SKM-1 (cell line): ENCODE measurements around the gene APRT.
A peak's percentile ranks its signal among the peaks of the same experiment; 100 is the strongest.

Experiments
- DNase-seq: peaks from one replicate; lab custom pipeline; 2025; ENCODE audit not compliant: unreplicated experiment; lab: John Stamatoyannopoulos, UW

APRT gene, protein sequence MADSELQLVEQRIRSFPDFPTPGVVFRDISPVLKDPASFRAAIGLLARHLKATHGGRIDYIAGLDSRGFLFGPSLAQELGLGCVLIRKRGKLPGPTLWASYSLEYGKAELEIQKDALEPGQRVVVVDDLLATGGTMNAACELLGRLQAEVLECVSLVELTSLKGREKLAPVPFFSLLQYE

DNA sequence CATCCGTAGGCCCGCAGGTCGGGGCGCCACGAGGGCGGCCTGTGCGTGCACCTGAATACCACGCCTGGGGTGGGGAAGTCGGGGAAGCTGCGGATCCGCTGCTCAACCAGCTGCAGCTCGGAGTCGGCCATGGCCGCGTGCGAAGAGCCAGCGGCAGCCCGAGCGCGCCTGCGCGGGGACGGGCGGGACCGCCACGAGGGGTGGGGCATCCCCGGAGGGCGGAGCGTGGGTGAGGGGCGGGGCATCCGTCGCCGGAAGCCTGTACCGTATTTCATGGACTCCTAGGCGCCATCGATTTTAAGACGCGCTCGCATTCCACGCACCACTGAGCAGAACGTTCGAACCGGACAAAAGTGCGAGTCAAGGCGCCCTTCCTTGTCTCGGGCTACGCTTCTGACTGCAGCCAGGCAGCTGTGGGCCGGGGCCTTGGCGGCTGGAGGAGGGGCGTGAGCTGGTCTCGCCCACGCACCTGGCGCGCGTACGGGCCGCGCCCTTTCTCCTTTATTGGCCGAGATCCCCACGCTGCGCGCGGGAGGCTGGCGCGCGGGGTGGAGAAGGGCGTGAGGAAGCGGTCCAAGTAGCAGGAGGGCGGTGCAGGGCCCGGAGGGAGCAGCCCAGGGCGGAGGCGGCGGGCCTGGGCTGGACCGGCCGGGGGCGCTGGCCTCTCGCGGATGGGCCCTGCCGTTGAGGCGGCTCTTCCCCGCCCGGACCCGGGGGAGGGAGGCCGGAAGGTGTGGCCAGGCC is at the start of gene APRT:
APRT (minus strand) TSS at position 160 of the 744 bp plus-strand sequence; CDS start at position 131, 29 bp downstream.
- peak; percentile 56 for DNase-seq

DNA sequence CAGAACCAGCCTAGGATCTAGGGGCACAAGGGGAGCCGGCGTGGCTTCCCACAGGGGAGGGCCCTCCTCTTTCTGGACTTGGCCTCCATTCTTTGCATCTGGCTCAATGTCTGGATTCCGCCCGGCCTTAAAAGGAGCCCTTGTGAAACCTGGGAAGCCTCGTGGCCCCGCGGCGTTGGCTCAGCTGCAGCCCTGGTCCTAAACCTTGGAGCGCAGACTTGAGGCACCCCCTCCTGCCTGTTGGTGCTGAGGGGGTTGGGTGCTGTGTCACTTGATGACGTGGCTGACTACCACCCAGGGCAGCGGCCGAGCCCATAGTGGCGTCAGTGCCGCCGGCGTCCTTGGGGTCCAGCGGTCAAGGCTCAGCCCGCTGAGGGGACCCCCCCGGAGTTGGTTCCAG is 49.6 kb upstream of the APRT start:
- DNase-seq: no peak

DNA sequence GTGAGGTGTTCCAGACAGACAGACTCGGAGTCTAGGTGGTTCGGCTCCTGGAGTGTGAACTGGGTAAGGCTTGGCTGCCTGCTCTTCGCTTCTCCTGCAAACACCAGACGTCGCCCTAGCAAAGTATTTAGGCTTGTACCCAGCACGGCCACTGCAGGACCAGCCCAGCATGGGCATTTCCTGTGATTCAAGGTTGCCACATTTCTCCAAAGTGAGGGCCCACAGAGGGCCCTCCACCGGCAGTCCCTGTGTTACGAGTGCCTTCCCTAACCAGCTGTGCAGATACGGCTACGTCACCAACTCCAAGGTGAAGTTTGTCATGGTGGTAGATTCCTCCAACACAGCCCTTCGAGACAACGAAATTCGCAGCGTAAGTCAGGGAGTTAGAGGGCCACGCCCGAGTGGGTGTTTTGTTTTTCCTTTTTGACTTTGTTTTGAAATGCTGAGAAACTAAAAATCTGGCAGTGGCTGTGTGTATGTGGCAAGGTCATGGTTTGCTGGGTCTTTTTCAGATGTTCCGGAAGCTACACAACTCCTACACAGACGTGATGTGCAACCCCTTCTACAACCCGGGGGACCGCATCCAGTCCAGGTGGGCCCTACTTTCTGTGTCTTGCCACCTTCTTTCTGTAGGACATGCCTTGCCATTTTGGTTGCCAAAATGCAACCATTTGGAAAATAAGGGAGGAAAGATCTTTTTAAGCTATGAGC is 47.8 kb upstream of the APRT start:
- DNase-seq: no peak

DNA sequence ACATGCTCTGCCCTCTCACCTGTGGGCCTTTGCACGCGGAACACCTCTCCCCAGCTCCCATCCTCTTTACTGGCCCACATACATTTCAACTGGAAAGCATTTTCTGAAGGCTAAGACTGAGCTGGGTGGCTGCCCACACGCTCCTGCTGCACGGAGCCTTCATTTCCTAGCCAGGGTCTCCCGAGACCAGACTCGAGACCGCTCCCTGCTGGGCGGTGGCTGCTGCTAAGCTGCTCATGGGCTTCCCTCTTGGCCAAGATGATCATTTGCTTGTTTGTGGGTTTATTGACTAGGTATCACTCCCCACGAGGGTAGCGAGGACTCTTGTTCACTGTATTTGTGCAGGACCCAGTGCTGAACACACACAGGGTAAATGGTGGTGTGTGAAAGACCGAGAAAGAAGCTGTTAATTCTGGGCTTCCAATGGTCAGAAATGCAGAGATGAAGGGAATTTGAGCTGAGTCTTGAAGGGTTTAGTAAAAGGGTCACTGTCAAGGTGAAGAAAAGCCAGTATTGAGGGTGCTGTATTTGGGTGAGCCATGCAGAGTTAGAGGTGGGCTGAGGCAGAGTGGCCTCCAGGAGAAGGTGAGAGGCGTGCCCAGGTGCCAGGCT is 46.1 kb upstream of the APRT start:
- DNase-seq: peak; percentile 78

DNA sequence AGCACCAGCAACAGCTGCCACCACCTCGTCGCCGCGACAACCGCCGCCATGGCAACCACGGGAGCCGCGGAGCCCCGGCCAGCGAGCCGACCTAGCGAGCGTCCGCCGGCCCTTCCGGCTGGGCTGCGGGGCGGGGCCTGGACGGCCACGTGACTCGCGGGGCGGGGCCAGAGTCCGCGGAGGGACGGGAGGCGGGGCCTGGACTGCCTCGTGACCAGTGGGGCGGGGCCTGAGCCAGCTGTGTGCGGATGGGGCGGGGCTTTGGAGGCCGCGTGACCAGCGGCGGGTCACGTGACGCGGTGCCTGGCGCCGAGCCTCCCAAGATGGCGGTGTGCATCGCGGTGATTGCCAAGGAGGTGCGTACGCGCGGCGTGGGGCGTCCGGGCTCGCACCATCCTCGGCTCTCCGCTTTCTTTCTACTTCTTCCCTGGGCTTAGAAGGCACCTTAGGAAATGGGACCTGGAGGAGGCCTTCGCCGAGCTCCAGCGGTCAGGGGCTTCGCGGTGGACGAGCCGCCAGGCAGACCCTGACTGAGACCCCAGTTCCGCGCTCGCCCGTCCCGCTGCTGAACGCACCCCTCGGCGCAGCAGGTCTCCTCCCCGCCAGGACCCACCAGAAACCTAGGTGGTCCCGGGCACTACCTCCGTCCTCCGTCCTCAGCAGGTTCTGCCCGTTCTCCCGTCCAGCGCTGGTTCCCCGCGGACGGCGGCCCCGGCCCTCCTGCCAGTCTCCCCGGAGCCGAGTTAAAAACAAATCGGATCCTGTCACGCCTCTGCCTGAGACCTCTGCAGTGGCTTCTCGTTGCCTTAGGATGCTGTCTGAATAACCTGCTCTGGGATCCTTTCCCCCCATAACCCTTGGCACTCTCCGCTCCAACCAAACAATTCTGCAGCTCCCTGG is 45.4 kb upstream of the APRT start, which contains the start of the genes GALNS and TRAPPC2L:
GALNS (minus strand) TSS at position 120 of the 900 bp plus-strand sequence; CDS start at position 50, 70 bp downstream.
TRAPPC2L (plus strand) TSS at position 300 of the 900 bp plus-strand sequence; CDS start at position 324, 24 bp downstream.
- DNase-seq: peak; percentile 96

DNA sequence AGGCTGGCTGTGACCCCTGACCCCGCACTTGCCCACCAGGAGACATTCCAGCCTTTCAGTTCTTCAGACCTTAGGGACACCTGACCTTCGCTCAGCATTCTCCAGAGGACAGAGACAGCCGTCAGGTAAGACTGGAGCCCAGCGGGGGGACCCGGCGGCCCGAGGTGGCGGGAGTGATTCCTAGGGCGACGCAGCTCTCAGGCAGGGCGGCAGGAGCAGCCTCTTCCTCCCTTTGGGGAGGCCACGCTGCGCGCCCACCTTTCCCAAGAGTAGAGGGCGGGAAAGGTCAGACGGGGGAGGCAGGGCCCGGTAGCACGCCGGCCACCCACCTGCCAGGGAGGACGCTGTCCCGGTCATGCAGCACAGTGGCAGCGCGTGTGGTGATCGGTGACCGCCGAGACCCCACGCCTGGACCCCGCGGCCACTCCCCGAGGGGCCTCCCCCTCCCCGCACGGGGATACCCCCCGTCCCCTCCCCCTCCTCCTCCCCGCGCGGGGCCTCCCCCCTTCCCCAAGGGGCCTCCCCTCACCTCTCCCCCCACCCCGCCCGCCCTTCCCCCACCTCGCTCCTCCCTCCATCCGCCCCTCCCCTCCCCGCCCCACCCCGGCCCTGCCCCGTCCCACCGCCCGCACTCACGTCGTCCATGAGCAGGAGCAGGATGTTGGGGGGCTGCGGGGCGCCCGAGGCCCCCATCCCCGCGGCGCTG is 44.5 kb upstream of the APRT start:
- DNase-seq: no peak

DNA sequence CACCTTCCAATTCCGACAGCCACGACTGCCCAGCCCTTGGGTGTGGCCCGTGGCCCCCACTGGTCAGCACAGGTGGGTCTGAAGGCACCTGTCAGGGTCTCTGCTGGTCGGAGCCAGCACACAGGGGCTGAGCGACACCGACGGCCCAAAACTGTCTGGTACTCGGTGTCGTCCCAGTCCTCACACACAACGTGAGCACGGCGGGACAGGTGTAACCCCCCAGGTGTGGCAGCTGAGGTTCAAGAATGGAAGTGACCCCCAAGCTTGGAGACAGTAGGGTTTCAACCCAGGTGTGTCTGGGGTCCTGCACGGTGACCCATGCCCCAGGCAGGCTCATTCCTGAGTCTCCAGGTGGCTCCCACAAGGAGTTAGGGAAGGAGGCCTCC is 44.0 kb upstream of the APRT start:
- DNase-seq: no peak

DNA sequence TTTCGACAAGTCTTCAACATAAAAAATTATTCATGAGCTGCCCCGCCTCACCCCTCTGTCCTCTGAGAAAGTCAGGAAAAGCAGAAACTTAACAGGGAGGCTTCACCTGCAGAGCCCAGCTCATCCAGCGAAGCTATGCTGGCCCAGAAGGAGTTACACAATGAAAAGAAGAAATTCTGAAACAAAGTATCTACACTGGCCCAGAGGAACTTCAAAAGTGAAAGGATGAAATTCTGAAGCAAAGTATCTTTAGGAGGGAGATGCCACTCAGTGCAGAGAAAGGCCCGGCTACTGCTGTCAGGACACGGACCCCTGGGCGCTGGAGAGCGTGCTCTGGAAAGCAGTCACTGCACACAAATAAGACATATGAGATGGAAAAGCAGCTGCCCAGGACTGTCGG is 43.4 kb upstream of the APRT start:
- no peak for DNase-seq

DNA sequence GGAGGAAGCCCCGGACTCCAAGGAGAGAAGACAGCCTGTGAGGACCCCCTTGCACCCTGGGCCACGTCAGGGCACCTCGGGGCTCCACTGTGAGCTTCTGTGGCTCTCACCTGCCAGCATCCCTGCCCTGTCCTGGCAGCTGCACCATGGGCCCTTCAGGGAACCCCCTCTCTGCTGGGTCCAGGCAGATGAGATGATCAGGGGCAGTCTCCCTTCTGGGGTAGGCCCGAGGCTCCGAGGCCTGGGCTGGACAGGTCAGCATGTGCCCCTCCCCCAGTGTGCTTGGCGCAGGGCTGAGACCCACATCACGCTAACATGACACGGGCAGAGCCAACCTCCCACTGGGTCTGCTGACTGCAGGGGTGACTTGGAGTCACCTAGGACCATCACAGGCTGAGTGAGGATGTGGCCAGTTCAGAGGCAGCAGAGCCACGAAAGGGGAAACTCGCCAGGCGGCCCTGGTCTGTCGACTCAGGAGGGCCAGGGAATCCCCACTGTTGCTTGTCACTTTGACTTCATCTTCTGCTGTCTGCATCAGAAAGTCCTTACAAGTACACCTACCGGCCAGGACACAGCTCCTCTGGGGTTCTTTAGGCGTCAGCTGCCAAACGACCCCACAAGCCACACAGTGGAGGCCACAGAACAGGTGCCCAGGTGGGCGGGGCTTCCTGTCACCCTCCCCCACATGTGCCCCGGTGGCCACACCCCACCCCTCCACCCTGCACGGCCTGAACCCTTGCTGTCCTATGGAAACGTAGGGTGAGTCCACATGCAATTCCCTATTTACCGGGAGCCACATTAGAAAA is 42.8 kb upstream of the APRT start:
- no peak for DNase-seq

DNA sequence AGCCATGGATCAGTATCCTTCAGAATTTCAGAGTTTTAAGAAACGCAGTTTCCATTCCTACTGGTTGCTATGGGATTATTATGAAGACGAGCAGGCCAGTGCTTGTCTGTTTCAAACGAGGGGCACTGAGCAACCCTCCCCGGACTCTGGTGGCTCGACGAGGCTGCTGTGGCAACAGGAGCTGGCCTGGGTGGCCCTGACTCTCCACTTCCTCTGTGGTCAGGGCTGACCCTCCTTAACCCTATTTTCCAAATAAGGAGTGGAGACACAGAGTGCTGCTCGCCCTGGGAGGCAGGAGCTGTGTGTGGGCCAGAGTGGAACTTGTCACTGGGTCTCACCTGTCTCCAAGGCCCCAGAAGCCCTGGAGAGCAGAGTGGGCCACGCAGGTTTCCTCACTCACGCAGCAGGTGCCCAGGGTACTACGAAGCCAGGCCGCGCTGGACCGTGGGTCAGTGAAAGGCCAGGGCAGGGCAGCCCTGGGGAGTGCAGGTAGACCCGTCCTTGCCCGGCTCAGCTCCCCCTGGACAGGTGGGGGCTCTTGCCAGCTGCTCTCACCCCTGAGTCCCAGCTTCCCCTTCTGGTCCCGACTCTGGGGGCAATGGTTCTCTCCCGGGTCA is 41.7 kb upstream of the APRT start:
- peak; percentile 30 for DNase-seq

DNA sequence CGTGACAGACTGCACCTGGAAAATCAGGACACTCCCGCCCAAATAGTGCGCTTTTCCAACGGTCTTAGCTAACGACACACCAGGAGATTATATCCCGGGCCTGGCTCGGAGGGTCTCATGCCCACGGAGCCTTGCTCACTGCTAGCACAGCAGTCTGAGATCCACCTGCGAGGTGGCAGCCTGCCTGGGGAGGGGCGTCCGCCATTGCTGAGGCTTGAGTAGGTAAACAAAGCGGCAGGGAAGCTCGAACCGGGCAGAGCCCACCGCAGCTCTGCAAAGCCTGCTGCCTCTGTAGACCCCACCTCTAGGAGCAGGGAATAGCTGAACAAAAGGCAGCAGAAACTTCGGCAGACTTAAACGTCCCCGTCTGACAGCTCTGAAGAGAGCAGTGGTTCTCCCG is 39.9 kb upstream of the APRT start:
- no peak for DNase-seq

DNA sequence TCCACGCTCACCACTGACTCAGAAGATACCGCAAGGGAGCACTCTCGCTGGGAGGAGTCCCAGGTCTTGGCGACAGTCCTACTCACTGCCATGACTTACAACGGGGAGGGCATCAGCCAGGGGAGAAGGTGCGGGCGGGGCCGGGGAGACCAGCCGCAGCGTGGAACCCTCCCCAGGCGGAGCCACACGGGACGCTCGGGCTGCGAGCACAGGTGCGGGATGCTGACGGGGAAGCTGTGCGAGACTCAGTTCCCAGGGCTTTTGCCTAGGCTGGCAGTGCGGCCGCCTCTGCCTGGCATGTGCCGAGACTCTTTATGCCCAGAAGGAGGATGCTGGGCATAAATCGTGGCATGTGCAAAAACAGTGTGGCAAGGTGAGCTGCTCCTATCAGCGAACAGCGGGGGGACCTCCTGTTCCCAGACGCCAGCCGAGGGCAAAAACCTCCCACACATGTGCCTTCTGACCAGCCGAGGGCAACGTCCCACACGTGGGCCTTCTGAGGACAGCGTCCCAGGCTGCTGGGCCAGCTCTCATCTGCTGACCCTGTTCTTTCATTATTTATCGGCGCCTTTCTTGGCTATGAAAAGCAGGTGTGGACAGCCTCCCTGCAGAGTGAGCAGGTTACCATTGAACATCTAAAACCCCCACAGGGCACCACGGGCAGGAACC is 38.9 kb upstream of the APRT start:
- DNase-seq: no peak

DNA sequence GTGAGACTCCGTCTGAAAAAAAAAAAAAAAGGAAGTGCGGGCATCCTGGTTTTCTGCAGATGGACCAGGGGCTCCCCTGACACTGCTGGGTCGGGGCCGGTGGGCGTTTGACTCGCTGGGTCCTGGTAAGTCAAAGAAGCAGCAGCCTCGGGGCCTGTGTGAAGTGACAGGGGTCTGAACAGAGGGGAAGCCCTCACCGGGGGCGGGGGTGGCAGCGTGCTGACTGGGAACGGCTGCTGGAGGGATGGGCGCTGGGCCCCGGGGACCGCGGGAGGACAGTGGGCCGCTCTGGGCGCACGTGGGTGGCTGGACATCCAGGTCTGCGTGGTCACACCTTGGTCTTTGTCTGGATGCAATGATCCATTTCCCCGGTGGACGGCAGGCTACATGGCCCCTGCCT is 36.8 kb upstream of the APRT start:
- DNase-seq: no peak

DNA sequence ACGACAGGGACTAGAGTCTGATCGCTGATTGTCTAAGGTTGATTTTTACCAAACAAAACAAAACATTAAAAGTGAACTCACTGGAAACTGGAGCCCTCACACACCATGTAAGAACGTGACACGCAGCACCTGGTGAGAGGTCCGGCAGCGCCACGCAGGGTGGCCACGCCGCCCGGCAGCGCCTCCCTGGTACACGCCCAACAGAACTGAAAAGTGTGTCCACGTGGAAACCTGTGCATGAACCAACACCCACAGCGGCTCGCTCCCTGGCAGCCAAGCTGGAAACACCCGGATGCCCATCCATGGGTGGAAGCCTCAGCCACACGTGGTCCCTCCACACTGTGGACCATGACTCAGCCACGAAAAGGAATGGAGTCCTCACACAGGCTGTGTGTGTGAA is 35.9 kb upstream of the APRT start:
- no peak for DNase-seq

DNA sequence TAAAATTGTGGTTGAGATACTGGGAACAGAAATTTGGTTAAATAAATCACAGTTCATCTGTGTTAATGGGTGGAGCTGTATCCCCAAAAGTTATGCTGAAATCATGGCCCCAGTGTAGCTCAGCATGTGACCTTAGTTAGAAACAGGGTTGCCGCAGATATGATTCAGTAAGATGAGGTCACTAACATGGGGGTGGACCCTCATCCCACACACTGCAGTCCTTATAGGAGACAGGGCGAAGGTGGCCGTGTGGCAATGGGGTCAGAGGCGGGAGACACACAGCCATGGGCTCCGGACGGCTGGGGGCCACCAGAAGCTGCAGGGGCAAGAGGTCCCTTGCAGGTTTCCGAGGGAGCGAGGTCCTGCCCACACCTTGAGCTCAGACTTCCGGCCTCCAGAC is 34.4 kb upstream of the APRT start:
- no peak for DNase-seq

DNA sequence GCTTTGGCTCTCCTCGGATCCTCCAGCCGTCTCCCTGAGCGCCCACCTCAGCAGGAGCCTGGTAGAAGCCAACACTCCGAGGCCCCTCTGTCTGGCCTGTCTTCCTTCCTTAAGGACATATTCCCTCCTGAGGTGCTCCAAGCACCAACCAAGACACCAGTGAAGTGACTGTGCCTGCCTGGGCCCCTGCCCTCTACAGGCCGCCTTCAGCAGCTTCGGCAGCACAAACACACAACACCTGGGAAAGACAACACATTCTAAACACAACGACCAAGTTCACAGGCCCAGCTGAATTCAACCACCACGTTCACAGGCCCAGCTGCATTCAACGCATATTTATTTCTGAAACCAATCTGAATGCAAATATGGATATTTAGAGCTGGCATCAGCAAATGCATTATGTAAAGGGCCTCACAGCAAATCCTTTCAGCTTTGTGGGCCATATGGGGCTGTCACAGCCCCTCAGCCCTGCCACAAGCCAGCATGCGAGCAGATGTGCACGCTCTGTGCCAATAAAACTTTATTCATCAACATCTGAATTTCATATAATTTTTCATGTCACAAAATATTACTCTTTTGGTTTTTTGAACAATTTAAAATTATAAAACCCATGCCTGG is 32.8 kb upstream of the APRT start:
- DNase-seq: no peak

DNA sequence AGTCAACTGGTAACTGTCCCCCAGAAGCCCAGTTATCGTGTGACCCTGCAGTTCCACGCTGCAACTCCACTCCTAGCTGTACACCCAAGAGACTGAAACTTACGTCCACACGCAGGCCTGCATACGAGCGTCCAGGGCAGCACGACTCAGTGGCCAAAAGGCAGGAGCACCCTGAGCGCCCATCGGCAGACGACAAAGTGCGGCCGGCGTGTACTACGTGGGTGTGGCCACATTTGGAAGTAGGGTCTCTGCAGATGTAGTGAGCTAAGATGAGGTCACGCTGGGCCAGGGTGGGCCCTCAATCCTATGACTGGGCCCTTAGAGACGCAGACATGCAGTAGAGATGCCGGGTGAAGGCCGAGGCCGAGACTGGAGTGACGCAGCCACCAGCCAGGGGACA is 31.5 kb upstream of the APRT start:
- no peak for DNase-seq

DNA sequence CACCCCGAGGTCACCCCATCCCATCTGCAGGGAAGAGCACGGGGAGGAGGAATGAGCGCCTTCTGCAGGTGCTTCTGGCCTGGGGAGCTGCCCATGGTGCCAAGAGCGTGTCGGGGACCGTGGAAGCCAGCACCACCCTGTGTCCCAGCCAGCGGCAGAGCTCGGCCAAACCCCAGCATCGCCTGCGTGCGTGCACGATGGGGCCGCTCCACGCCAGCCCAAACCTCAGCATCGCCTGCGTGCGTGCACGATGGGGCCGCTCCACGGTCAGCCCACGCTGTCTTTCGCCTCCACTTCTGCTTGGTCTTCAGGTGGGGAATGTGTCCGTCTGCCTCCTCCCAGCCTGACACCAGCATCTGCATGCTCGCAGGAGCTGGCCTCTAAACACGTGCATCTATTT is 31.1 kb upstream of the APRT start:
- DNase-seq: no peak
